GM12873 (cell line): ENCODE measurements around the gene PLAAT4.

Source experiments
- TF ChIP-seq, protein P1 (sequence below): IDR thresholded peaks from 2 replicates; pipeline ENCODE4 v1.5.1; 2012; ENCODE audit warnings: low read depth, mild to moderate bottlenecking, moderate library complexity, low read length, control low read depth; ENCODE audit not compliant: insufficient read depth; ENCODE audit errors: missing control alignments

PLAAT4 gene

DNA sequence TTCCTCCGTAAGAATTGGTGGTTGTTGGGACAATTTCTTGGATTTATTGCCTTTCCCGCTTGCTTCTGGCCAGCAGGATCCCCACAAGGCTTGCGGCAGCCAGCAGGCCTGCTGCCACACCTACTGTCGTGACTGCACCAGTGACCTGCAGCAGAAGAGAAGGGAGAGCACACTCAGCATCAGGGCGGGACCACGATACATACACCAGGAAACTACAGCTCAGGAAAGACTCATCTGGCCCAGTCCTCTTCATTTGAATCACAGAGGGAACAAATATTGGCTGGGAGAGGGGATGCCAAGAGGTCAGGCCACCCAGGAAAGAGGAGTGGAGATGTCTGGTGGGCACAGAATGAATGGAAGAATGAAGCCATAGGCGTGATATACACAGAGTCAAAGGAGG, 16.3 kb downstream of the PLAAT4 start:
- TF ChIP-seq, protein P1, sequence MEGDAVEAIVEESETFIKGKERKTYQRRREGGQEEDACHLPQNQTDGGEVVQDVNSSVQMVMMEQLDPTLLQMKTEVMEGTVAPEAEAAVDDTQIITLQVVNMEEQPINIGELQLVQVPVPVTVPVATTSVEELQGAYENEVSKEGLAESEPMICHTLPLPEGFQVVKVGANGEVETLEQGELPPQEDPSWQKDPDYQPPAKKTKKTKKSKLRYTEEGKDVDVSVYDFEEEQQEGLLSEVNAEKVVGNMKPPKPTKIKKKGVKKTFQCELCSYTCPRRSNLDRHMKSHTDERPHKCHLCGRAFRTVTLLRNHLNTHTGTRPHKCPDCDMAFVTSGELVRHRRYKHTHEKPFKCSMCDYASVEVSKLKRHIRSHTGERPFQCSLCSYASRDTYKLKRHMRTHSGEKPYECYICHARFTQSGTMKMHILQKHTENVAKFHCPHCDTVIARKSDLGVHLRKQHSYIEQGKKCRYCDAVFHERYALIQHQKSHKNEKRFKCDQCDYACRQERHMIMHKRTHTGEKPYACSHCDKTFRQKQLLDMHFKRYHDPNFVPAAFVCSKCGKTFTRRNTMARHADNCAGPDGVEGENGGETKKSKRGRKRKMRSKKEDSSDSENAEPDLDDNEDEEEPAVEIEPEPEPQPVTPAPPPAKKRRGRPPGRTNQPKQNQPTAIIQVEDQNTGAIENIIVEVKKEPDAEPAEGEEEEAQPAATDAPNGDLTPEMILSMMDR: no peak

DNA sequence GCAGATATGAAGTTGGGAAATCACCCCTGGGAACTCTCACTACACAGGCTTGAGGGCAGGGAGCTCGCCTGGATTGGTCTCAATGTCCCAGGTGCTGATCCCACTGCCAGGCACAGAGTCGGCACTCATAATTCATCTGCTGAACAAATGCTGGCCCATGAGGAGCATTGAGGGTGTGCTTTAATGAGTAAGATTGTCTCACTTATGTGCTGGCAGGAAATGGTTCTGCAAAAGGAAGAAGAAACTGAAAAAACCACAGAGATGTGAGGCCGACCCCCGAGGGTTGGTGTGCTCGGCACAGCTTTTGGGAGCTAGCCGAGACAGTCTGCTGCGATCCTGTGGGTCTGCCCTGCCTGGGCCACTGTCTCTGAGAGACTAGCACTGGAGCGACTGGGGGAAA, 17.2 kb downstream of the PLAAT4 start:
- TF ChIP-seq, protein P1: no peak

DNA sequence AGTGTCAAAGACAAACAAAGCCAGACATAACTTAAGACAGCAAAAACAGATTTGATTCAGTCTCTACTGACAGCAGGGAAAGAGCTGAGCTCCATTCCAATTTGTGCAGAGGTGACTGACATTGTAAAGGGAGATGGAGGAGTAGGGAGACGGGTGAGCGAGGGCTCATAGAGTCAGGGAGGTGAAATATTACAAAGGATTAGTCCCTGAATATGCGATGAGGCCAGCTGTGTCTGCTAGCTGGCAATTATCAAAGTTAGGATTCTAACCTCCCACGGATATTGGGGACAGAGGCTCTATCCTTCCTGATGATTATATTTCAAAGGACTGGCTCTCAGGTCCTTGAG, 18.2 kb downstream of the PLAAT4 start:
- TF ChIP-seq, protein P1: no peak

DNA sequence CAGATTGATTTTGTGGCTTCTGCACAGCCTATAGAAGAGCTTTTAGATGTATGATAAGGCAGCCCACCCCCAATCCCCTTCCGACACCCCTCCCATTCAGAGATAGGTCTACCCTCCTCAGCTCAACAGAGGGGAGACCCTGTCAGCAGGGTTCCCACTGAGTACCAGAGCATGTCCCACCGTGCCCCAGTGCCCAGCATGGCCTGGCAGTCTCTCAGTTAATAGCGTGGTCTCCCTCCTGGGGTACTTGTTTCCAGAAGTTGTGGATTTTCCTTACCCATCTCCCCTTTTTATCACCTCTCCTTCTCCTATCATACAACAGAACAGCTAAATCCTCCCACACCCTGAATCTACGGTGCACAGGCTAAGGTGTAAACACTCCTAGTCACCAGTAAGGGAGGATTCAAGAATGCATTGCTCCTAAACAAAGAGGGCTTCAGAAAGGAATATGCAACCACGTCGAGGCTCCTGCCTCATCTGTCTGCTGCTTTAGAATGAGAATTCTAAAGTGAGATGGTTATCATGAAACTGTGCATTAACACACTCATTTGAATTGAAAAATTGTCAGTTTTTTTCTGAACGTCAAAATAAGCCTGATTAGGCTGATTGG, 19.9 kb downstream of the PLAAT4 start:
- TF ChIP-seq, protein P1: no peak

DNA sequence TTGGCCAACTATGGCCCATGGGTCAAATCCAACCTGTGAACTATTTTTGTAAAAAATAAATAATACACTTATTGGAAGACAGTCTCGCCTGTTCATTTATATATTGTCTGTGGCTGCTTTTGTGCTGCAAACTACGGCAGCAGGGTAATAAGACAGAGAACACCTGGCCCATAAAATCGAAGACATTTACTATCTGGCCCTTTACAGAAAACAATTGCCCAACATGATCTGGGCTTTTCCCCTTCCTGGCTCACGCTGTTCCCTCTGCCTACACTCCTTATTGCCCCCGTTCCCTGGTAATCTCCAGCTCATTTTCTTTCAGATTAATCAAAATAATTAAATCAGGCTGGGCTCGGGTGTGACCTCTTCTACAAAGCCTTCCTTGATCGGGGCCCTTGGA, 21.0 kb downstream of the PLAAT4 start:
- TF ChIP-seq, protein P1: no peak

DNA sequence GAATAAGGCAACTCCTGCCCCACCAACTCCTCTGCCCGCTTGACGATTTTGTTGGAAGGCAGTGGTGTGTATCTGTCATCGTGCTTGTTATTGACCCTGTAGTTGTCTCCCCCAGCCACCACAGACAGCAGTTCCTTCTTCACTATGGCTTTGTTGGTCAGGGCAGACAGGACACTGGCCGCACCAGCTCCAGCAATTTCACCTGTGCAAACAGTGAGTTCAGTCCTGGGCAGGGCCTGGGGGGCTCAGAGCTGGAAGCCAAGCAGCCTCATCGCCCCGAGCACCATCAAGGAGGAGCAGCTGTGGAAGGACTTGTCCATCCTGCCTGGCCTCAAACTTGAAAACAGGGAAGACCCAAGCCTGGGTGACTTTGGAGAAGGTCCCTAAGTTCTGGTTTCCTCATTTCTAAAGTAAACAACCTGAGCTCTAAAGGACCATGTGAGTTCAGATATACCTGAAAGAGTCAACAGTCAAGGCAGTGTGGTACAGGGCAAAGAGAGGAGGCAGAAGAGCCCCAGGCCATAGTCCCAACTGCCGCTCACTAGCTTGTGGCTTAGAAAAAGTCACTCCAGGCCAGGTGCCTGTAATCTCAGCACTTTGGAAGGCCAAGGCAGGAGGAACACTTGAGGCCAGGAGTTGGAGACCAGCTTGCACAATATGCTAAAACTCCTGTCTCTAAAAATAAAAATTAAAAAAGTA, 22.0 kb downstream of the PLAAT4 start:
- TF ChIP-seq, protein P1: no peak

DNA sequence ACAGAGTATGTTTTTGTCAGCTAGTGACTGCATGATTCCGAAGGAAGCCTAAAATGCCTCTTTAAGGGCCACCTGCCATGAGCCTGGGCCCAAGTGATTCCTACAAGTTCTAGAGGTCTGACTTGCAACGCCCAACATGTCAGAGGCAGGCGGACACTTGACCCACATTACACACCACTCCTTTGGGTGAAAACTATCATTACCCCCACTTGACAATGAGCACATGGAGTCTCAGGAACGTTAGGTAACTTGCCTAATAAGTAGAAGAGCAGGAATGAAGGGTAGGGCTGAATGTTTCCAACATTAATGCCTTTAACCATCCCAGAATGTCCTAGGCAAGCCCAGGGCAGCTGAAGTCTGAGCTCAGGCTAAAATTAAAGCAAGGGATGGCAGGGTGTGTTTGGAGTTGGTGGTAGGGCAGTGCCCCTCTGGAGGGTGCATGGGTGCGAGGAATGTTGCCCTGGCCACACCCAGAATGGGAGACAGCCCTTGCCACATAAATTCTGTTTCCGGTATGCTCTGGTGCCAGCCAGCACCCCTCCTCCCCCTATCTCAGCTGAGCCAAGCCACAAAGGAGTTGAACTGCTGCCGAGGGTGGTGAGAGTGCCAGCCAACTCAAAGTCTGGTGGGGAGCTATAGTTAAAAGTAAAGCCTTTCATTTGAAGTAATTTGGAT, 24.0 kb downstream of the PLAAT4 start:
- TF ChIP-seq, protein P1: no peak
